HepG2 (cell line): ENCODE results near the gene GPR87. TPM values are rescaled to one million over a fixed set of nuclear protein-coding genes. Genes with fewer than 3 reads are reported as not detected.

Experiments used
- ATAC-seq: fragments of 200-7000 bp; cut with Tn5 transposase; 3 replicates; pipeline ENCODE4 v1.9.1; 2020; ENCODE audit warnings: mild to moderate bottlenecking, moderate library complexity
- BruUV-seq: library from RNA; stranded (reverse); fragments of 400-500 nt; replicated peaks from 2 replicates; lab custom pipeline; 2021; lab: Mats Ljungman, UMichigan
- CTCF ChIA-PET: fragments of 300-600 bp; formaldehyde crosslinking; extraction: SDS; loops from one replicate; lab custom pipeline; 2021; ENCODE audit warnings: low total read pairs, inconsistent platforms, low intra/inter-chr PET ratio; lab: Yijun Ruan, JAX
- POLR2A ChIA-PET: fragments of 350-600 bp; sonication (Branson Sonifier 250); formaldehyde crosslinking; loops from one replicate; lab custom pipeline; 2020; ENCODE audit warnings: antibody characterized with exemption, inconsistent platforms; lab: Yijun Ruan, JAX
- DNase-seq: peaks from one replicate; pipeline ENCODE4 v3.0.0-alpha.2; 2015; ENCODE audit warnings: low spot score
- FAIRE-seq: peaks from 3 replicates; lab custom pipeline; 2011; peaks lifted over from hg19 to GRCh38; lab: Jason Lieb, UNC
- H2AFZ ChIP-seq: one replicate; pipeline ENCODE4 v1.6.1; 2011; ENCODE audit warnings: low read length, inconsistent platforms
- H3K27ac ChIP-seq: fragments of 300-600 bp; 3 replicates; pipeline ENCODE4 v1.8.0; 2011; ENCODE audit warnings: mixed run types, mild to moderate bottlenecking, mixed read lengths, low read length, inconsistent platforms; ENCODE audit not compliant: insufficient read depth; ENCODE audit errors: extremely low read length
- H3K27me3 ChIP-seq, 2 experiments: fragments of 200-600 bp in 1 of 2; 2 replicates in 1 of 2; 3 replicates in 1 of 2; pipeline versions ENCODE4 v1.6.0 to v1.8.0; 2011; ENCODE audit warnings: low read length in 2 of 2, mild to moderate bottlenecking in 2 of 2, moderate library complexity in 2 of 2, inconsistent platforms in 1 of 2; ENCODE audit not compliant: insufficient read depth in 2 of 2, control insufficient read depth in 1 of 2
- H3K36me3 ChIP-seq, 2 experiments: fragments of 200-600 bp in 1 of 2; replicated peaks in 1 of 2; 2 replicates in 1 of 2; 3 replicates in 1 of 2; pipeline versions ENCODE4 v1.5.1 to v1.8.0; 2011; ENCODE audit warnings: low read length in 2 of 2, inconsistent platforms in 1 of 2; ENCODE audit not compliant: insufficient read depth in 2 of 2, control insufficient read depth in 1 of 2
- H3K4me1 ChIP-seq: 2 replicates; pipeline ENCODE4 v1.5.1; 2012; ENCODE audit warnings: low read length, inconsistent platforms; ENCODE audit not compliant: insufficient read depth
- H3K4me2 ChIP-seq: 2 replicates; pipeline ENCODE4 v1.6.0; 2011; ENCODE audit warnings: low read depth, low read length, inconsistent platforms
- H3K4me3 ChIP-seq, 3 experiments: fragments of 200-600 bp in 1 of 3; sonication (generic), shearing (Covaris generic) in 1 of 3; replicated peaks in 1 of 3; 2 replicates each; pipeline ENCODE4 v1.5.1; 2011 to 2016; ENCODE audit warnings: low read length in 3 of 3, inconsistent platforms in 2 of 3, low read depth in 2 of 3, mild to moderate bottlenecking in 2 of 3, control low read depth in 1 of 3, mixed read lengths in 1 of 3; ENCODE audit not compliant: insufficient read depth in 1 of 3
- H3K79me2 ChIP-seq: one replicate; pipeline ENCODE4 v1.6.1; 2011; ENCODE audit warnings: low read length, inconsistent platforms; ENCODE audit not compliant: insufficient read depth
- H3K9ac ChIP-seq: 2 replicates; pipeline ENCODE4 v1.6.0; 2011; ENCODE audit warnings: mild to moderate bottlenecking, low read depth, low read length, inconsistent platforms; ENCODE audit not compliant: insufficient read depth
- H3K9me3 ChIP-seq: 2 replicates; pipeline ENCODE4 v1.5.1; 2012; ENCODE audit warnings: mild to moderate bottlenecking, low read length
- H4K20me1 ChIP-seq: 2 replicates; pipeline ENCODE4 v1.6.0; 2011; ENCODE audit warnings: inconsistent platforms, mild to moderate bottlenecking, low read length, moderate library complexity; ENCODE audit not compliant: insufficient read depth
- BRD4 ChIP-seq: sonication (generic); formaldehyde crosslinking; IDR thresholded peaks from 2 replicates; pipeline ENCODE4 v1.4.0; 2020; ENCODE audit warnings: missing genetic modification reagents
- CBX2 ChIP-seq, 2 experiments: fragments of 200-600 bp in 1 of 2; sonication (generic); formaldehyde crosslinking in 1 of 2; IDR thresholded peaks; 2 replicates each; pipeline versions ENCODE4 v1.7.0 to v1.8.1; 2018 to 2022; ENCODE audit warnings: low read depth in 2 of 2, low read length in 1 of 2, mild to moderate bottlenecking in 1 of 2, missing genetic modification reagents in 1 of 2
- FOXP1 ChIP-seq, 2 experiments: fragments of 450-650 bp in 1 of 2; IDR thresholded peaks; 2 replicates each; pipeline ENCODE4 v1.6.1; 2017 to 2018; ENCODE audit warnings: antibody characterized with exemption in 1 of 2
- HNF1B ChIP-seq: sonication (generic); formaldehyde crosslinking; IDR thresholded peaks from 2 replicates; pipeline ENCODE4 v1.5.1; 2020; ENCODE audit warnings: mild to moderate bottlenecking, moderate library complexity, missing genetic modification reagents
- NFE2 ChIP-seq: sonication (generic); formaldehyde crosslinking; IDR thresholded peaks from 2 replicates; pipeline ENCODE4 v1.4.0; 2020; ENCODE audit warnings: missing genetic modification reagents
- PITX1 ChIP-seq: sonication (generic); formaldehyde crosslinking; IDR thresholded peaks from 2 replicates; pipeline ENCODE4 v1.5.1; 2020; ENCODE audit warnings: mild to moderate bottlenecking, missing genetic modification reagents
- PRPF4 ChIP-seq: fragments of 200-400 bp; formaldehyde crosslinking; IDR thresholded peaks from 2 replicates; pipeline ENCODE4 v1.6.1; 2016; ENCODE audit warnings: low read length, low read depth; ENCODE audit not compliant: poor library complexity, severe bottlenecking
- SIN3A ChIP-seq: IDR thresholded peaks from 2 replicates; pipeline ENCODE4 v1.6.1; 2011; ENCODE audit warnings: low read depth, mild to moderate bottlenecking, control low read depth, low read length, borderline replicate concordance
- ZBTB25 ChIP-seq: IDR thresholded peaks from 2 replicates; pipeline ENCODE4 v1.6.1; 2018; ENCODE audit warnings: missing genetic modification reagents
- ZNF468 ChIP-seq: sonication (generic); formaldehyde crosslinking; IDR thresholded peaks from 2 replicates; pipeline ENCODE4 v1.8.0; 2022; ENCODE audit warnings: mild to moderate bottlenecking, moderate library complexity, missing genetic modification reagents
- ZNF547 ChIP-seq: sonication (generic); formaldehyde crosslinking; IDR thresholded peaks from 2 replicates; pipeline ENCODE4 v1.5.1; 2020; ENCODE audit warnings: mild to moderate bottlenecking, missing genetic modification reagents
- ZNF747 ChIP-seq: sonication (generic); formaldehyde crosslinking; IDR thresholded peaks from 2 replicates; pipeline ENCODE4 v1.8.1; 2023; ENCODE audit warnings: missing genetic modification reagents, mild to moderate bottlenecking, borderline replicate concordance
- WGBS: methylation state at CpG from one replicate; pipeline ENCODE4 v1.1.6; 2017; ENCODE audit warnings: low lambda C conversion rate; 5-methylcytosine and 5-hydroxymethylcytosine counted together
- in situ Hi-C: cut with HindIII; loops from 2 replicates; pipeline ENCODE4 v1.10.0; 2017; ENCODE audit warnings: low pct_unique_long_range_greater_than_20kb; ENCODE audit not compliant: extremely low pct_ligation_motif_present
- intact Hi-C: fragments of 100-400 bp; cut with micrococcal nuclease; formaldehyde crosslinking; loops from one replicate; pipeline ENCODE4 v1.10.0; 2022; ENCODE audit not compliant: unreplicated experiment
- polyA plus RNA-seq, 8 experiments: library from polyadenylated mRNA; depleted of rRNA in 3 of 8; stranded (reverse) in 7 of 8; unstranded in 1 of 8; fragments of >200 nt; fragmentation: Illumina TruSeq in 4 of 8; extraction: Trizol in 4 of 8; gene quantifications; 2 replicates each; pipeline versions ENCODE4 v1.2.1 to v1.2.3, GENCODE V29; 2011 to 2016; ENCODE audit warnings: low read depth in 4 of 8, missing spikeins in 1 of 8, mixed read lengths in 1 of 8; ENCODE audit not compliant: insufficient read depth in 1 of 8
- total RNA-seq, 5 experiments: library from RNA; depleted of rRNA; stranded (reverse); fragments of >200 nt; fragmentation: Illumina TruSeq; extraction: Trizol; gene quantifications; 2 replicates each; pipeline ENCODE4 v1.2.3, GENCODE V29; 2016; ENCODE audit warnings: low read depth in 1 of 5

Gene GPR87
- total and polyA plus RNA-seq, 2 of the 13 experiments (the other 11 are each of a cell fraction or from before 2014, with no cell fraction given), result not detected

- intact Hi-C loops, result no loop called here
- H2AFZ ChIP-seq, result no peak within 1 kb of the TSS
- no peak for ATAC-seq
These were observed 12.7 kb upstream of the GPR87 start, which contains the start of gene P2RY13 for GRCh38 chr3:151329363-151329762. Gene P2RY13, minus strand, starts transcription at chr3:151329549. Its CDS starts 21 bp downstream, at chr3:151329528.

More at GRCh38 chr3:151329363-151329762, 12.7 kb upstream of the GPR87 start, which contains the start of gene P2RY13:
- no peaks in the 10 kb centered on the region for H4K20me1 ChIP-seq
- no peak within 1 kb of the TSS for H3K27ac ChIP-seq
- no TSS peak for BruUV-seq
- FAIRE-seq, result no peak
- no peak within 1 kb of the TSS for H3K9ac ChIP-seq
- no peak within 1 kb of the TSS for H3K4me2 ChIP-seq
- H3K27me3 ChIP-seq, result no peaks in the 10 kb centered on the region
- POLR2A ChIA-PET, result no interaction called here
- no peaks in the 10 kb centered on the region for H3K79me2 ChIP-seq
- H3K4me3 ChIP-seq, result no peak within 1 kb of the TSS
- CTCF ChIA-PET, result no interaction called here
- DNase-seq, result no peak
- no peaks in the 10 kb centered on the region for H3K9me3 ChIP-seq
- no peak for TF ChIP-seq FOXP1 (IDR thresholded peaks at IDR 0.05)
- TF ChIP-seq FOXP1 (CRISPR knock-in tag; IDR thresholded peaks at IDR 0.05), result no peak
- TF ChIP-seq ZBTB25 (CRISPR knock-in tag), result no peak
- TF ChIP-seq SIN3A, result no peak
- TF ChIP-seq ZNF468, result no peak
- no peak for TF ChIP-seq HNF1B
- TF ChIP-seq BRD4 (CRISPR knock-in tag), result no peak
- TF ChIP-seq PRPF4, result no peak
- no peak for TF ChIP-seq ZNF547
- TF ChIP-seq CBX2 (IDR thresholded peaks at IDR 0.05; ENCODE audit: low read depth, low read length), result no peak
- no peak for TF ChIP-seq CBX2 (CRISPR knock-in tag; IDR thresholded peaks at IDR 0.05; ENCODE audit: low read depth)
- no peak for TF ChIP-seq NFE2 (CRISPR knock-in tag)
- no peak for TF ChIP-seq ZNF747 (CRISPR knock-in tag)
- TF ChIP-seq PITX1, result no peak
- in situ Hi-C loops, result no loop called here
- H3K36me3 ChIP-seq, result no peaks in the 10 kb centered on the region
- H3K4me1 ChIP-seq, result no peaks in the 10 kb centered on the region
- 43% methylated on average over 1 of the region's 1 CpG for WGBS
